Amygdala (tissue), 56 donors: ENCODE results near the gene TMED6.
"Not testable (repeated sequence)": the region's sequence is repeated elsewhere in the genome, so short reads cannot be mapped to it uniquely, and the experiment has no call there.

ENCODE experiments used
- DNase-seq, 56 donors: peaks; one replicate each; lab custom pipeline; 2025; lab: John Stamatoyannopoulos, UW

TMED6 gene

GRCh38 chr16:69307856-69308255 is 43.7 kb downstream of the TMED6 start:
- DNase-seq = no peak

DNA sequence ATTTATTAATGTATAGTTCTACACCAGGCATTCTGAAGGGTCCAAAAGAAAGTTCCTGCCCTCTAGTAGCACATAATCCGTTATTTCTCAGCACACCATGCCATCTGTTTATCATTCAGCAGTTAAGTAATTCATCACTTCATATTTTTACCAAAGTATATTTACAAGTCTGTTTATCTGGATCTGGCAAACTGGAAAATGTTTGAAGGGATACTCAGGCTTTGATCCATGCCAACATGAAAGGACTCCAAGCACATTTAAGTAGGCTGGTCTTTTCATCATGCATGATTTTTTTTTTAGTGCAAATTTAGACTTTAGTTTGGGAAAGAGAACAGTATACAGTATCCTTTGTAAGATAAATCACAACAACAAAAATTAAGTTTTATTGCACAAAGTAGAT is 44.5 kb downstream of the TMED6 start:
- no peak for DNase-seq

GRCh38 chr16:69306031-69306430 is 45.6 kb downstream of the TMED6 start:
- DNase-seq = no peak

- no peak for DNase-seq
Observed at GRCh38 chr16:69302301-69302700, 49.3 kb downstream of the TMED6 start.

GRCh38 chr16:69301861-69302260 is 49.7 kb downstream of the TMED6 start:
- no peak for DNase-seq

DNA sequence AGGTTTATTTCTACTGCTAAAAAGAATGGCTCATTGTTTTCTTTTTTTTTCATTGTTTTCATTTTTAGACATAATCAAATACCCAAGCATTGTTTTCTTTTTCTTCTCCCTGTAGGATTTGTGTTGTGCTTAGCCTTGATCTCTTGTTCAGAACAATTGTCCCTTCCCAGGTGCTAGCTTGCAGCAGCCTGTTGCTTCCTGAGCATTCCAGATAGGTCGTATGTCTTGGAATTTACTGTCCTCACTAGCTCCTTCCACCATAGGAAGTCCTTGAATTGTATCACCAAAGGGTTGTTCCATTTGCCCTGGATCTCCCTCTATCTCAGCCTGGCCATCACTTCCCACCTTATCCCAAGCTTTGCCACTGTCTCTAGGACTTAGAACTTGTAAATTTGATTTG is 50.4 kb downstream of the TMED6 start:
- DNase-seq = no peak

- no peak for DNase-seq
Observed at GRCh38 chr16:69298261-69298660, 53.3 kb downstream of the TMED6 start.

DNA sequence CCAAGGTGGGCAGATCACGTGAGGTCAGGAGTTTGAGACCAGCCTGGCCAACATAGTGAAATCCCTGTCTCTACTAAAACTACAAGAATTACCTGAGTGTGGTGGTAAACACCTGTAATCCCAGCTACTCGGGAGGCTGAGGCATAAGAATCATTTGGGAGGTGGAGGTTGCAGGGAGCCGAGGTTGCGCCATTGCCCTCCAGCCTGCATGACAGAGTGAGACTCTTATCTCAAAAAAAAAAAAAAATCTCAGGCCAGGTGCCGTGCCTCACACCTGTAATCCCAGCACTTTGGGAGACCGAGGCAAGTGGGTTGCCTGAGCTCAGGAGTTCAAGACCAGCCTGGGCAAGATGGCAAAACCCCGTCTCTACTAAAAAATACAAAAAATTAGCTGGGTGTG is 54.8 kb downstream of the TMED6 start:
- not testable (repeated sequence) for DNase-seq

DNA sequence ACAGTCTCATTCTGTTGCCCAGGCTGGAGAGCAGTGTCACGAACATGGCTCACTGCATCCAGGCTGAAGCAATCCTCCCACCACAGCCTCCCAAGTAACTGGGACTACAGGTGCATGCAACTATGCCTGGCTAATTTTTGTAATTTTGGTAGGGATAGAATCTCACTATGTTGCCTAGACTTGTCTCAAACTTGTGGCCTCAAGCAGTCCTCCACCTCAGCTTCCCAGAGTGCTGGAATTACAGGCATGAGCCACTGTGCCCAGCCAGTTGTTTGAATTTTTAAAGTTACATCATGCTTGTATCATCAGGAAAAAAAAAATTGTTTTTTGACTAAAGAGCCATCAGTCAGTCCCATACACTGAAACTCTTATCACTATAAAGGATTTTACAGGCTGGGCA is 57.5 kb downstream of the TMED6 start:
- DNase-seq = no peak

DNA sequence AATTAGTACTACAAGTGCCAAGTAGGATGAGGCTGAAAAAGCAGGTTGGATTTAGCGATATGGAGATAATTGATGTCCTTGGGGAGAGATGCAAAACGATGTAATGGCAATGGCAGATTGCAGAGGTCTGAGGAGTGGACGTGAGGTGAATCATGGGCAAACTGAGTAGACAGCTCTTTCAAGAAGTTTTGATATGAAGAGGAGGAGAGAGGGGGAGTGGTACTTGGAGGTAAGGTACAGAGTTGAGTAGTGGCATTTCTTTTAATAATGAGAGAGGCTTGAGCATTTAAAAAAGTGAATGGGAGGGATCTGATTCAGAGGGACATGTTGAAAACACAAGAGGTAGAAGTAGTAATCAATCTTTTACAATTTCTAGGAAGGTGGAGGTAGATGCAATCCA is 58.2 kb downstream of the TMED6 start:
- no peak for DNase-seq
